ENCODE data around the gene KRTAP10-6.
"Not testable (repeated sequence)": the region's sequence is repeated elsewhere in the genome, so short reads cannot be mapped to it uniquely, and the experiment has no call there.

- not testable (repeated sequence) for TF ChIP-seq EZH2 (IDR thresholded peaks at IDR 0.05; ENCODE audit: borderline replicate concordance, low read depth, low read length, poor library complexity, severe bottlenecking); CTCF (conservative IDR thresholded peaks at IDR 0.05; ENCODE audit: low read depth, low read length)
These were observed 45.6 kb upstream of the KRTAP10-6 start for GRCh38 chr21:44637851-44638348.
